Measurements from ENCODE around the gene SMCO4. TPM values are rescaled to one million over a fixed set of nuclear protein-coding genes. Genes with fewer than 3 reads are reported as not detected.

SMCO4 gene
- total RNA-seq, 1 experiment from 2014 or later: 14.1 TPM

GRCh38 chr11:93542811-93543229, 371 bp downstream of the SMCO4 start:
- POLR2A ChIA-PET: interaction anchor here (0.6 kb wide), 1 partner anchor 15 kb away, joined by 7 read pairs; no protein-coding TSS in a partner anchor
- CTCF ChIA-PET: interaction anchor here (1.3 kb wide), 1 partner anchor 308 kb away, joined by 5 read pairs; no protein-coding TSS in a partner anchor
- intact Hi-C loops (cut with micrococcal nuclease; ENCODE audit: unreplicated experiment) (loop anchor here (2.0 to 5.0 kb wide), 2 partner anchors 109 to 308 kb away; no protein-coding TSS in a partner anchor), in situ Hi-C loops (cut with HindIII; ENCODE audit: low pct_unique_long_range_greater_than_20kb, low sequenced_read_pairs) (no loop called here)
- Histone ChIP-seq H3K4me1 (ENCODE audit: control insufficient read depth, insufficient read depth, low read length) (peaks cover 18% of the 10 kb centered on the region), H3K36me3 (ENCODE audit: control insufficient read depth, insufficient read depth, low read length) (peaks cover 2% of the 10 kb centered on the region; the same call in 1 of the 2 replicates), H3K4me3 (ENCODE audit: low read depth in 2 of 2, low read length in 2 of 2) (peak overlapping the region; percentile 61 to 65), H3K27ac (ENCODE audit: low read length) (no peak overlapping the region; the same call in 1 of the 2 replicates), H3K27me3 (ENCODE audit: control insufficient read depth, insufficient read depth, low read length) (peaks cover 13% of the 10 kb centered on the region), H3K9me3 (ENCODE audit: control insufficient read depth, insufficient read depth, low read depth, low read length) (no peaks in the 10 kb centered on the region)
- DNase-seq (ENCODE audit: low read depth, low spot score) (no peak), ATAC-seq (peak; percentile 77)
- TF ChIP-seq CTCF (IDR thresholded peaks at IDR 0.05) (no peak), SIN3A (IDR thresholded peaks at IDR 0.05; ENCODE audit: borderline replicate concordance, insufficient read depth, low read depth, low read length) (0 out of 2 replicates have a peak, but pooled peaks have one; percentile 38), TCF7L2 (IDR thresholded peaks at IDR 0.05; ENCODE audit: low read depth, low read length) (no peak)
- no TSS peak for BruUV-seq (replicated peaks)

GRCh38 chr11:93541884-93542810, 1.0 kb downstream of the SMCO4 start:
- no TSS peak for BruUV-seq (replicated peaks)
- intact Hi-C loops (cut with micrococcal nuclease; ENCODE audit: unreplicated experiment) (loop anchor here (2.0 to 5.0 kb wide), 2 partner anchors 110 to 307 kb away; no protein-coding TSS in a partner anchor), in situ Hi-C loops (cut with HindIII; ENCODE audit: low pct_unique_long_range_greater_than_20kb, low sequenced_read_pairs) (no loop called here)
- peaks cover 11% of the 10 kb centered on the region for H3K27me3 ChIP-seq (ENCODE audit: control insufficient read depth, insufficient read depth, low read length)
- ATAC-seq (peak; percentile 69), DNase-seq (ENCODE audit: low read depth, low spot score) (peak; percentile 43)
- H3K4me1 ChIP-seq (ENCODE audit: control insufficient read depth, insufficient read depth, low read length): peaks cover 25% of the 10 kb centered on the region
- peak overlapping the region; percentile 61 to 65 for H3K4me3 ChIP-seq (ENCODE audit: low read depth in 2 of 2, low read length in 2 of 2)
- POLR2A ChIA-PET: interaction anchor here (0.6 kb wide), 1 partner anchor 16 kb away, joined by 7 read pairs; no protein-coding TSS in a partner anchor
- no peaks in the 10 kb centered on the region for H3K9me3 ChIP-seq (ENCODE audit: control insufficient read depth, insufficient read depth, low read depth, low read length)
- H3K27ac ChIP-seq (ENCODE audit: low read length): peak overlapping the region; percentile 29; the same call in 1 of the 2 replicates
- CTCF ChIA-PET: interaction anchor here (1.3 kb wide), 1 partner anchor 307 kb away, joined by 5 read pairs; no protein-coding TSS in a partner anchor
- H3K36me3 ChIP-seq (ENCODE audit: control insufficient read depth, insufficient read depth, low read length): peaks cover 2% of the 10 kb centered on the region; the same call in 1 of the 2 replicates
- no peak for TF ChIP-seq TCF7L2 (IDR thresholded peaks at IDR 0.05; ENCODE audit: low read depth, low read length)
- 0 out of 2 replicates have a peak, but pooled peaks have one; percentile 4 for TF ChIP-seq SIN3A (IDR thresholded peaks at IDR 0.05; ENCODE audit: borderline replicate concordance, insufficient read depth, low read depth, low read length)

GRCh38 chr11:93540896-93541553, 2.2 kb downstream of the SMCO4 start:
- peaks cover 2% of the 10 kb centered on the region; the same call in 1 of the 2 replicates for H3K36me3 ChIP-seq (ENCODE audit: control insufficient read depth, insufficient read depth, low read length)
- peaks cover 7% of the 10 kb centered on the region for H3K27me3 ChIP-seq (ENCODE audit: control insufficient read depth, insufficient read depth, low read length)
- no peaks in the 10 kb centered on the region for H3K9me3 ChIP-seq (ENCODE audit: control insufficient read depth, insufficient read depth, low read depth, low read length)
- H3K4me3 ChIP-seq (ENCODE audit: low read depth in 2 of 2, low read length in 2 of 2): no peak overlapping the region
- ChIA-PET POLR2A (no interaction called here), CTCF (no interaction called here)
- in situ Hi-C loops (cut with HindIII; ENCODE audit: low pct_unique_long_range_greater_than_20kb, low sequenced_read_pairs): no loop called here
- ATAC-seq (no peak), DNase-seq (ENCODE audit: low read depth, low spot score) (no peak)
- intact Hi-C loops (cut with micrococcal nuclease; ENCODE audit: unreplicated experiment): loop anchor here (5.0 kb wide), 1 partner anchor 111 kb away; no protein-coding TSS in a partner anchor
- BruUV-seq (replicated peaks): no TSS peak
- TF ChIP-seq REST (IDR thresholded peaks at IDR 0.05; ENCODE audit: insufficient read depth in 1 of 2, low read depth in 2 of 2, low read length in 1 of 2) (no peak), SIN3A (IDR thresholded peaks at IDR 0.05; ENCODE audit: borderline replicate concordance, insufficient read depth, low read depth, low read length) (no peak), TCF7L2 (IDR thresholded peaks at IDR 0.05; ENCODE audit: low read depth, low read length) (no peak), CTCF (IDR thresholded peaks at IDR 0.05) (no peak), POLR2AphosphoS5 (IDR thresholded peaks at IDR 0.05; ENCODE audit: low read depth, low read length) (no peak)
- H3K4me1 ChIP-seq (ENCODE audit: control insufficient read depth, insufficient read depth, low read length): peaks cover 26% of the 10 kb centered on the region
- no peak overlapping the region for H3K27ac ChIP-seq (ENCODE audit: low read length)

All from Panc1 (cell line).